ENCODE measurements around the gene RRP9.

Gene RRP9

DNA sequence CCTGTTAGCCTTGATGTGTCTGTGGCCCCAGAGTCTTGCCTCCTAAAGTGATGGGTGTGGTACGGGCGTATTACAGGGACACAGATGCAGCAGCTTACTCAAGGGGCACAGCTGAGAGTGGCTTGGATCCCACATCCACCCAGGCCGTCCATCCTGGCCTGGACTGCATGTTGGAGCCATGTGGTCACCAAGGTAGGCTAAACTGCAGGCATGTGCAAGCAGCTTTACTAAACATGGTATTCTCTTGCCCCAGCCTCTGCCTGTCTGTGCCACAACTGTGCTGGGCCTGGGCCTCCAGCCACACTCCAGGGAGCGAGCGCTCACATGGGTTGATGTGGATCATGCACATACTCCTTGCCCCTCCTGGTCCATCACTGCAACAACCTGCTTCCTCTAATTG lies 7.4 kb upstream of the RRP9 start:
- H3K4me3 ChIP-seq (IDR thresholded peaks at IDR 0.05; ENCODE audit: insufficient read depth, low read depth, low read length) = no peak overlapping the region
- H3K79me2 ChIP-seq (ENCODE audit: insufficient read depth, low read depth) = no peaks in the 10 kb centered on the region
- no peaks in the 10 kb centered on the region for H3K36me3 ChIP-seq (ENCODE audit: insufficient read depth)
- TF ChIP-seq, protein P1, sequence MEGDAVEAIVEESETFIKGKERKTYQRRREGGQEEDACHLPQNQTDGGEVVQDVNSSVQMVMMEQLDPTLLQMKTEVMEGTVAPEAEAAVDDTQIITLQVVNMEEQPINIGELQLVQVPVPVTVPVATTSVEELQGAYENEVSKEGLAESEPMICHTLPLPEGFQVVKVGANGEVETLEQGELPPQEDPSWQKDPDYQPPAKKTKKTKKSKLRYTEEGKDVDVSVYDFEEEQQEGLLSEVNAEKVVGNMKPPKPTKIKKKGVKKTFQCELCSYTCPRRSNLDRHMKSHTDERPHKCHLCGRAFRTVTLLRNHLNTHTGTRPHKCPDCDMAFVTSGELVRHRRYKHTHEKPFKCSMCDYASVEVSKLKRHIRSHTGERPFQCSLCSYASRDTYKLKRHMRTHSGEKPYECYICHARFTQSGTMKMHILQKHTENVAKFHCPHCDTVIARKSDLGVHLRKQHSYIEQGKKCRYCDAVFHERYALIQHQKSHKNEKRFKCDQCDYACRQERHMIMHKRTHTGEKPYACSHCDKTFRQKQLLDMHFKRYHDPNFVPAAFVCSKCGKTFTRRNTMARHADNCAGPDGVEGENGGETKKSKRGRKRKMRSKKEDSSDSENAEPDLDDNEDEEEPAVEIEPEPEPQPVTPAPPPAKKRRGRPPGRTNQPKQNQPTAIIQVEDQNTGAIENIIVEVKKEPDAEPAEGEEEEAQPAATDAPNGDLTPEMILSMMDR (conservative IDR thresholded peaks at IDR 0.05; ENCODE audit: low read depth, low read length) = no peak
- no peak overlapping the region for H2AFZ ChIP-seq (ENCODE audit: low read depth)
- H3K4me1 ChIP-seq (ENCODE audit: low read depth, poor library complexity, severe bottlenecking) = no peaks in the 10 kb centered on the region
- H3K9ac ChIP-seq = no peak overlapping the region
- no peak overlapping the region for H3K4me2 ChIP-seq
- H4K20me1 ChIP-seq (ENCODE audit: insufficient read depth) = no peaks in the 10 kb centered on the region
- H3K27me3 ChIP-seq (ENCODE audit: insufficient read depth, low read depth) = no peaks in the 10 kb centered on the region
- H3K27ac ChIP-seq = no peak overlapping the region

DNA sequence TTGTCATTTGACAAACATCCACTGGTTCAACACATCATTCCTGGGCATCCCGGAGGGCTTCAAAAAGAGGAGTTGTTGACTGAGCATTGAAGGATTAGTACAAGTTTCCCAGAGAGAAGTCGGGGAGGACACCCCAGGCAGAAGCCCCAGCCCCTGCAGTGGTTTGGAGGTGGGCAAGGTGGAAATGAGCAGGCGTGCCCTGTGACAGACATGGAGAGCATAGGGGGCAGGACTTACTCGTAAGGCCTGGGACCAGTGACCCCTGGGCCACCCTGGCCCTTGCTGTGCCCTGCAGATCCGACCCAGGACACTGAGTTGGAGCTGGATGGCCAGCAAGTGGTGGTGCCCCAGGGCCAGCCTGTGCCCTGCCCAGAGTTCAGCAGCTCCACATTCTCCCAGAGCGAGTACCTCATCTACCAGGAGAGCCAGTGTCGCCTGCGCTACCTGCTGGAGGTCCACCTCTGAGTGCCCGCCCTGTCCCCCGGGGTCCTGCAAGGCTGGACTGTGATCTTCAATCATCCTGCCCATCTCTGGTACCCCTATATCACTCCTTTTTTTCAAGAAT lies 6.4 kb upstream of the RRP9 start:
- H3K9ac ChIP-seq = no peak overlapping the region
- no peak overlapping the region for H2AFZ ChIP-seq (ENCODE audit: low read depth)
- no peaks in the 10 kb centered on the region for H4K20me1 ChIP-seq (ENCODE audit: insufficient read depth)
- no peaks in the 10 kb centered on the region for H3K27me3 ChIP-seq (ENCODE audit: insufficient read depth, low read depth)
- H3K79me2 ChIP-seq (ENCODE audit: insufficient read depth, low read depth) = no peaks in the 10 kb centered on the region
- H3K4me3 ChIP-seq (IDR thresholded peaks at IDR 0.05; ENCODE audit: insufficient read depth, low read depth, low read length) = no peak overlapping the region
- no peaks in the 10 kb centered on the region for H3K36me3 ChIP-seq (ENCODE audit: insufficient read depth)
- H3K4me1 ChIP-seq (ENCODE audit: low read depth, poor library complexity, severe bottlenecking) = no peaks in the 10 kb centered on the region
- no peak overlapping the region for H3K27ac ChIP-seq
- TF ChIP-seq, protein P1 (conservative IDR thresholded peaks at IDR 0.05; ENCODE audit: low read depth, low read length) = no peak
- H3K4me2 ChIP-seq = no peak overlapping the region

DNA sequence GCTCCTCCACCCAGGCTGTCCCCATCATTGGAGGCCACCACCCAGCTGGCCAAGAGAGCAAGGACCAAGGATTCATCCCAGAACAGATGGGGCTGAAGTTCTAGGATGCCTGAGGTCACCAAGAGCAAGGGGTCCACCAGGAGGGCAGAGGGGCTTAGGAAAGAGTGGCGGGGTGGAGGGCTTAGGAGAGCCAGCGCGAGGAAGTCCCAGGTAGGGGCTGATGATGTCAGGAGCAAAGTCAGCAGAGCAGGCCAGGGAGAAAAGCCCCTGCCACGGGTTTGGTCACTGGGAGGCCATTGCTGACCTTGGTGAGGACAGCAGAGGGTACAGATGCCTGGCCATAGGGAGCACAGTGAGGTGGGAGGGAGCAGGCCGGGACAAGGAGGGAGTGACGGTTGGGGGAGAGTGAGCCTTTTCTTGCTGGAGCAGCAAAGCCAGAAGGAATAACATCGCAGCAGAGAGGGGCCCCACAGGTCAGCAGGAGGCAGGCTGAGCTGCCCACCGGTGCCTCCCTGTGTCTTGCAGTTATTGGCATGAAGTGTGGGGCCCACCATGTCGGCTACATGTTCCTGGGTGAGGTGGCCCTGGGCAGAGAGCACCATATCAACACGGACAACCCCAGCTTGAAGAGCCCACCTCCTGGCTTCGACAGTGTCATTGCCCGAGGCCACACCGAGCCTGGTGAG lies 5.7 kb upstream of the RRP9 start:
- H3K9ac ChIP-seq = no peak overlapping the region
- H3K4me1 ChIP-seq (ENCODE audit: low read depth, poor library complexity, severe bottlenecking) = no peaks in the 10 kb centered on the region
- H3K4me3 ChIP-seq (IDR thresholded peaks at IDR 0.05; ENCODE audit: insufficient read depth, low read depth, low read length) = no peak overlapping the region
- H4K20me1 ChIP-seq (ENCODE audit: insufficient read depth) = no peaks in the 10 kb centered on the region
- H3K4me2 ChIP-seq = no peak overlapping the region
- TF ChIP-seq, protein P1 (conservative IDR thresholded peaks at IDR 0.05; ENCODE audit: low read depth, low read length) = no peak
- H2AFZ ChIP-seq (ENCODE audit: low read depth) = no peak overlapping the region
- H3K79me2 ChIP-seq (ENCODE audit: insufficient read depth, low read depth) = no peaks in the 10 kb centered on the region
- no peaks in the 10 kb centered on the region for H3K27me3 ChIP-seq (ENCODE audit: insufficient read depth, low read depth)
- no peak overlapping the region for H3K27ac ChIP-seq
- H3K36me3 ChIP-seq (ENCODE audit: insufficient read depth) = no peaks in the 10 kb centered on the region

DNA sequence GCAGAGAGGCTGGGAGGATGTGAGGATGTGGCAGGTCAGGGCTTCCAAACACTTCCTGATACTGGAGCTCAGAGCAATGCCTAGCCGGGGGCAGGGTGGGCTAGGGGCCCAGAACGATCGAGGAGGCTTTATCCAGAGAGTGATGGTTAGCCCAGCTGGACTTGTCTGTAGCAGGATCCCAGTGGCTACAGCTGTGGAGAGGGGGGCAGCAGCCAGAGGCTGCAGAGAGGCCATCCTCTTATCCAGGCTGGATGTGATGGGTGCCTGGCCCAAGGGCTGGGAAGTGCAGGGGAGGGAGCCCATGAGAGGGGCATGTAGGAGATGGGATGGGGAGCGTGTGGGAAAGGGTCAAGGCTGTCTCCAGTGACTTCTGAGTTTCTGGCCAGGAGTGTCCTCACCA lies 5.1 kb upstream of the RRP9 start:
- Histone ChIP-seq H3K27me3 (ENCODE audit: insufficient read depth, low read depth) (no peaks in the 10 kb centered on the region), H3K9ac (no peak overlapping the region), H2AFZ (ENCODE audit: low read depth) (no peak overlapping the region), H3K4me2 (no peak overlapping the region), H3K36me3 (ENCODE audit: insufficient read depth) (no peaks in the 10 kb centered on the region), H3K79me2 (ENCODE audit: insufficient read depth, low read depth) (no peaks in the 10 kb centered on the region), H3K27ac (no peak overlapping the region), H4K20me1 (ENCODE audit: insufficient read depth) (no peaks in the 10 kb centered on the region), H3K4me3 (IDR thresholded peaks at IDR 0.05; ENCODE audit: insufficient read depth, low read depth, low read length) (no peak overlapping the region), H3K4me1 (ENCODE audit: low read depth, poor library complexity, severe bottlenecking) (no peaks in the 10 kb centered on the region)
- TF ChIP-seq, protein P1 (conservative IDR thresholded peaks at IDR 0.05; ENCODE audit: low read depth, low read length) = no peak

All from KMS-11 (cell line).